HUDEP-2 (cell line): ENCODE data around the gene PRIM2.
"Not testable (repeated sequence)": the region's sequence is repeated elsewhere in the genome, so short reads cannot be mapped to it uniquely, and the experiment has no call there.

ENCODE experiments used
- DNase-seq, 76 experiments: peaks; one replicate each; lab custom pipeline; 2025; ENCODE audit not compliant: unreplicated experiment in 76 of 76; lab: John Stamatoyannopoulos, UW

Gene PRIM2

DNA sequence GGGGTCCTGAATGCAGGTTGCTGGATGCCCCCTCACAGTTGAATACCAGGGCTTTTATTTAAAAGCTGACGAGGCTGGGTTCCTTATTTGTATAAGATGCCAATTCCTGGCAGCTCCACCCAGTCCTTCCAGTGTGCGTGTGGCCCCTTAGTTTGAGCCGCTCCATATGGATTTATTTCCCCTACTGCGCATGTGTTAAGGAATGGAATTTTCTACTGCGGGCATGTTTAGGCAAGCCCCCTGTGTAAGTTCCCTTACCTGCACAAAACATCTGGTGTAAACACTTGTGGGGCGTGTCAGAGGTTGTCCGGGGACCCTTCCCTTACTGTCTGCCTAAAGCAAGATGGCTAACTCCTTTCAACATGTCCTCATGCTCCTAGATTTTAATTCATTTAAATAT lies 174.4 kb downstream of the PRIM2 start:
- DNase-seq, result not testable (repeated sequence)

GRCh38 chr6:57496251-57496650 lies 178.8 kb downstream of the PRIM2 start:
- DNase-seq, result not testable (repeated sequence)

GRCh38 chr6:57500368-57501021 lies 183.1 kb downstream of the PRIM2 start:
- not testable (repeated sequence) for DNase-seq

GRCh38 chr6:57502387-57502786 lies 185.0 kb downstream of the PRIM2 start:
- DNase-seq, result not testable (repeated sequence)

- DNase-seq, result not testable (repeated sequence)
Measured at GRCh38 chr6:57505251-57505650, 187.8 kb downstream of the PRIM2 start.

DNA sequence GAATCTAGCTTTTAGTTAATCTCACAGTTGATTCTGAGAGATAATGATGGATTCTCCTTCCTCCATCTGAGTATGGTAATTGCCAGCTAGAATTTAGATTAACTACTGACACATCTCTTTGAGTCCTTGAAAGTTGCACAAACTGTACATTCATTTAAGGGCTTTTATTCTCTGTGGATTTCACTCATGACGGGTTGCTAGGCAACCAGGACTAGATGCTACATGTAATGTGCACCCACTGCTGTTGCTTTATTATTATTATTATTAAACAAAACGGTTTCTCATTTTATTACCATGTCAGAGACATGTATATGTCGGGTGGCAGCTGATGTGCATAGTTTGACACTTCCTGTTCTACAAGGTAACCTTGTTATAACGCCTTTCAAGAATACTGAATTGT lies 193.0 kb downstream of the PRIM2 start:
- not testable (repeated sequence) for DNase-seq

DNA sequence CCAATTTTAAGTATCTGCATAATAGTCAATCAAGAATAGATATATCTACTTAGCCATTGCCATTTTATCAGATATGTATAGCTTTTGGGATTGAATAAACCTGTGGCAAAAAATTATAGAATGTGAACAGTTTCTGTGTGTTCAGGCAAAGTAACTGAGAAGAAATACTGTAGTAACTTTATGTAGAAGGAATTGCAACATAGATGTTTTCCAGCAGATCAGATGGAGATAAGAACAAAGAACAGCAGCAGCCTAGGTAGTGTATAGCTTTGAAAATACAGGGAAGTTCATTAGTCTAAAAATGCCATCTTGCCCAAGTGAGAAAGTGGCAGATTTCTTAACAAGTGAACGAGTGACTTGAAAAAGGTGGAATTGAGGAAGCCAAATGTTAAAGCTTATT lies 197.7 kb downstream of the PRIM2 start:
- not testable (repeated sequence) for DNase-seq

DNA sequence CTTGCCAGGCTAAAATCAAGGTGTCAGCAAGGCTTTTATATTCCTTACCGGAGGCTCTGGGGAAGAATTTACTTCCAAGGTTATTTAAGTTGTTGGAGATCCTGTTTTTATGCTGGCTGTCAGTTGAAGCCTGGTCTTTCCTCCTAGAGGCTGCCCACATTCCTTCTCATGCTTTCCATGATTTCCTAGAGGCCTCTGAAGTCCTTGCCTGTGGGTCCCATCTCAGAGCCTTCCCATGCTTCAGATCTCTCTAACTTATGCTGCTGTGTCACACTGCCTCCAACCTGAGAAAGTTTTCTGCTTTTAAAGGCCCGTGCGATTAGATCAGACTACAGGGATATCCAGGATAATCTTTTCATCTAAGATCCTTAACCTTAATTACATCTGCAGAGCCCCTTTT lies 198.4 kb downstream of the PRIM2 start:
- DNase-seq, result not testable (repeated sequence)

DNA sequence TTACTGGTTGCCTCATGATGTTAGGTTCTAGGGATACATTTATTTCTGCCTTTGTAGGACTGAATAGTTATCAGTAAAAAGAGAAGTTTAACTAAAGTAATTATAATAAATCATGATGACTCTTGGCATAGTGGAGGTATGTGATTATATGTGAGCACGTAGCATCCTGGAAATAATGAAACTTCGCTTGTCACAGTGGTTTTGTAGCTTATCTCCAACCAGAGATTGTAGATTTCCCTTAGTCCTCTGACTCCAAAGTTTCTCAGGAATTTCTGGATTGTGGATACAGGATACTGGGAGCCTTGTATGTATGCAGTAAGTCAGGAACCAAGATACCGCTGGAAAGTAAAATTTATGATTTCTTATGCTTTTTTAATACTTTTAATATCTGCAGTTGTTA lies 199.3 kb downstream of the PRIM2 start:
- not testable (repeated sequence) for DNase-seq

GRCh38 chr6:57519198-57519597 lies 201.8 kb downstream of the PRIM2 start:
- DNase-seq, result not testable (repeated sequence)

GRCh38 chr6:57521085-57521484 lies 203.7 kb downstream of the PRIM2 start:
- DNase-seq, result not testable (repeated sequence)

- DNase-seq, result not testable (repeated sequence)
Measured at GRCh38 chr6:57523221-57523620, 205.8 kb downstream of the PRIM2 start.

- not testable (repeated sequence) for DNase-seq
Measured at GRCh38 chr6:57529755-57530154, 212.3 kb downstream of the PRIM2 start.

GRCh38 chr6:57532660-57533059 lies 215.2 kb downstream of the PRIM2 start:
- DNase-seq, result not testable (repeated sequence)

GRCh38 chr6:57535121-57535520 lies 217.7 kb downstream of the PRIM2 start:
- not testable (repeated sequence) for DNase-seq

GRCh38 chr6:57535994-57536393 lies 218.6 kb downstream of the PRIM2 start:
- DNase-seq, result peak in 17 of 76 experiments; percentile 1 to 36 (median 14)

GRCh38 chr6:57537916-57538315 lies 220.5 kb downstream of the PRIM2 start:
- not testable (repeated sequence) for DNase-seq

GRCh38 chr6:57551961-57552360 lies 234.5 kb downstream of the PRIM2 start:
- not testable (repeated sequence) for DNase-seq

DNA sequence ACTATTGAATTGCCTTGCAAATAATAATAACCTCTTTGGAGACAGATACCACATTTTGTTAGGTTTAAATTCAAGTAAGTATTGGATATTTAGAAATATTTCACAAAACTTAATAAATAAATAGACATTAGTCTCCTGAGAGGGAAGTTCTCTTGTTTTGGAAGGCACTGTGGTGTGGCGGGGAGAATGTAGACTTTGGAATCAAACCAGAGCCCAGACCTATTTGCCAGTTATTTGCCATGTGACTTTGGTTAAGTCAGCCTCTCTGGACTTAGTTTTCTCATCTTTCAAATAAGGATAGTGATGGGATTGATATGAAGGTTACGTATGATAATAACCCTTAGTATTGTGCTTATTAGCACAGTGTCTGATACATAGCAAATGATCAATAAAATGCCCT lies 240.4 kb downstream of the PRIM2 start:
- DNase-seq, result not testable (repeated sequence)

GRCh38 chr6:57559170-57559569 lies 241.7 kb downstream of the PRIM2 start:
- DNase-seq, result not testable (repeated sequence)

GRCh38 chr6:57562233-57562632 lies 244.8 kb downstream of the PRIM2 start:
- not testable (repeated sequence) for DNase-seq

DNA sequence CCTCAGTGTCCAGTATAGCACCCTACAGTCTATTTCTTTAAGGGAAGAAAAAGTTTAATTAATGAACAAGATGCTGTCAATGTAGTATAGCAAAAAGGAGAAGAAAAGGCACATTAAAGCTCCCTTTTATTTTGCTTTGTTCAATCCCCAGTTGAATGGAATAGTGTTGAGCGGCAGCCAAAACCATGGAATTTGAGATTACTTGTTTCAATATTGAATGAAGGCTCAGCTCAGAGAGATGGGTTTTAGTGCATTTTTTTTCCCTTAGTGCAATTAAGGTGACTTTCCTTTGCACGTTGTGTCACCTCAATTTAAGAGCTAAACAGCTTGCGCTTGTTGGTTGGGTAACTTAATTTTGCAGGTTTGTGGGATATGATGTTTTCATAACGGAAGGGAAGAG lies 254.7 kb downstream of the PRIM2 start:
- DNase-seq, result not testable (repeated sequence)

DNA sequence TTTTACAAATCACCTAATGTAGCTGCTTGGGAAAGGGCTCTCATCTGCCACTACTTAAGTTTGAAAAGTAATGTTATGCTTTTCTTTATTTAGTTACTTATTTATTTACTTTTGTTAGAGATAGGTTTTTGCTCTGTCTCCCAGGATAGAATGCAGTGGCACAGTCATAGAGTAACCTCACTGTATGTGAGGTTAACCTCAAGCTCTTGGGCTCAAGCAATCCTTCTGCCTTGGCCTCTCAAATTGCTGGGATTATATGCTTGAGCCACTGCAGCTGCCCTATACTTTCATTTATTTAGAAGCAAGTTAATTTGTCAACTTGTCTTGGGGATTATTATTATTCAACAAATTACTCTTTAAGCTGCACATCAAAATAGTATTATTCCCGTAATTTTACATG lies 255.4 kb downstream of the PRIM2 start:
- DNase-seq, result not testable (repeated sequence)
